Kidney epithelial cell (primary cell): ENCODE measurements around the gene ZNF280A. TPM values are rescaled to one million over a fixed set of nuclear protein-coding genes. Genes with fewer than 3 reads are reported as not detected.
"Not testable (repeated sequence)": the region's sequence is repeated elsewhere in the genome, so short reads cannot be mapped to it uniquely, and the experiment has no call there.

Experiments used
- DNase-seq: peaks from one replicate; pipeline ENCODE4 v3.0.0-alpha.2; 2010; ENCODE audit warnings: low read depth
- H3K27me3 ChIP-seq: 2 replicates; pipeline ENCODE4 v1.6.0; 2011; ENCODE audit warnings: low read length; ENCODE audit not compliant: control insufficient read depth, insufficient read depth
- H3K36me3 ChIP-seq: 2 replicates; pipeline ENCODE4 v1.5.1; 2011; ENCODE audit warnings: low read length; ENCODE audit not compliant: control insufficient read depth, insufficient read depth
- H3K4me3 ChIP-seq: 2 replicates; pipeline ENCODE4 v1.5.1; 2011; ENCODE audit warnings: low read depth, mild to moderate bottlenecking, control low read depth, low read length
- total RNA-seq: library from RNA; depleted of rRNA; stranded (reverse); fragments of >200 nt; gene quantifications from 2 replicates; pipeline ENCODE4 v1.2.3, GENCODE V29; 2015
- TF ChIP-seq, protein P1 (sequence below): IDR thresholded peaks from 2 replicates; pipeline ENCODE4 v1.5.1; 2011; ENCODE audit warnings: mild to moderate bottlenecking, moderate library complexity, low read length, control low read depth, inconsistent platforms; ENCODE audit not compliant: insufficient read depth, poor library complexity, severe bottlenecking

Gene ZNF280A
- total RNA-seq, 1 donor from 2014 or later = not detected

GRCh38 chr22:22512951-22513350 lies 7.1 kb downstream of the ZNF280A start:
- Histone ChIP-seq H3K36me3 (no peaks in the 10 kb centered on the region), H3K27me3 (peaks cover 2% of the 10 kb centered on the region), H3K4me3 (no peak overlapping the region)

DNA sequence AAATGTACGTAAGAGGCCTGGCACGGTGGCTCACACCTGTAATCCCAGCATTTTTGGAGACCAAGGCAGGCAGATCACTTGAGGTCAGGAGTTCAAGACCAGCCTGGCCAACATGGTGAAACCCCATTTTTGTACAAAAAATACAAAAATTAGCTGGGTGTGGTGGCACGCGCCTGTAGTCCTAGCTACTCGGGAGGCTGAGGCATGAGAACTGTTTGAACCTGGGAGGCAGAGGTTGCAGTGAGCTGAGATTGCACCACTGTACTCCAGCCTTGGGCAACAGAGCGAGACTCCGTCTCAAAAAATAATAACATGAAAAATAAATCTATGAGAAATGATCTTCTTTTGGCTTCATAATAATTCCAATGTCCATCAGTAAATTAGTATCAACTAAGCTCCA lies 9.2 kb downstream of the ZNF280A start:
- H3K36me3 ChIP-seq, DNase-seq, H3K27me3 ChIP-seq, H3K4me3 ChIP-seq: not testable (repeated sequence)

More at GRCh38 chr22:22512951-22513350, 7.1 kb downstream of the ZNF280A start:
- TF ChIP-seq, protein P1, sequence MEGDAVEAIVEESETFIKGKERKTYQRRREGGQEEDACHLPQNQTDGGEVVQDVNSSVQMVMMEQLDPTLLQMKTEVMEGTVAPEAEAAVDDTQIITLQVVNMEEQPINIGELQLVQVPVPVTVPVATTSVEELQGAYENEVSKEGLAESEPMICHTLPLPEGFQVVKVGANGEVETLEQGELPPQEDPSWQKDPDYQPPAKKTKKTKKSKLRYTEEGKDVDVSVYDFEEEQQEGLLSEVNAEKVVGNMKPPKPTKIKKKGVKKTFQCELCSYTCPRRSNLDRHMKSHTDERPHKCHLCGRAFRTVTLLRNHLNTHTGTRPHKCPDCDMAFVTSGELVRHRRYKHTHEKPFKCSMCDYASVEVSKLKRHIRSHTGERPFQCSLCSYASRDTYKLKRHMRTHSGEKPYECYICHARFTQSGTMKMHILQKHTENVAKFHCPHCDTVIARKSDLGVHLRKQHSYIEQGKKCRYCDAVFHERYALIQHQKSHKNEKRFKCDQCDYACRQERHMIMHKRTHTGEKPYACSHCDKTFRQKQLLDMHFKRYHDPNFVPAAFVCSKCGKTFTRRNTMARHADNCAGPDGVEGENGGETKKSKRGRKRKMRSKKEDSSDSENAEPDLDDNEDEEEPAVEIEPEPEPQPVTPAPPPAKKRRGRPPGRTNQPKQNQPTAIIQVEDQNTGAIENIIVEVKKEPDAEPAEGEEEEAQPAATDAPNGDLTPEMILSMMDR = no peak
- DNase-seq = no peak

GRCh38 chr22:22509912-22510311 lies 10.2 kb downstream of the ZNF280A start:
- DNase-seq, H3K36me3 ChIP-seq, H3K4me3 ChIP-seq, H3K27me3 ChIP-seq: not testable (repeated sequence)

GRCh38 chr22:22508274-22509176 lies 11.5 kb downstream of the ZNF280A start, which contains the start of gene ZNF280B:
Gene ZNF280B, minus strand, starts transcription at chr22:22508742. Its CDS starts 19,344 bp downstream, at chr22:22489398.
- TF ChIP-seq, protein P1 = peak; percentile 71
- Histone ChIP-seq H3K27me3 (no peaks in the 10 kb centered on the region), H3K36me3 (no peaks in the 10 kb centered on the region), H3K4me3 (peak within 1 kb of the TSS; percentile 63)
- DNase-seq = peak; percentile 25

GRCh38 chr22:22507743-22508273 lies 12.3 kb downstream of the ZNF280A start:
- TF ChIP-seq, protein P1 = no peak
- Histone ChIP-seq H3K4me3 (peak overlapping the region; percentile 63), H3K36me3 (no peaks in the 10 kb centered on the region), H3K27me3 (no peaks in the 10 kb centered on the region)
- no peak for DNase-seq

- Histone ChIP-seq H3K4me3 (no peak overlapping the region), H3K36me3 (no peaks in the 10 kb centered on the region), H3K27me3 (no peaks in the 10 kb centered on the region)
- TF ChIP-seq, protein P1 = no peak
- no peak for DNase-seq
Observed at GRCh38 chr22:22506736-22507135, 13.3 kb downstream of the ZNF280A start.
